ENCODE data around the gene HES6. TPM values are rescaled to one million over a fixed set of nuclear protein-coding genes. Genes with fewer than 3 reads are reported as not detected.

The HES6 gene
- total RNA-seq, result 59.3 TPM

GRCh38 chr2:238239863-238240756, at the start of gene HES6:
TSS of gene HES6 (minus strand) at chr2:238240038. CDS start at chr2:238239905, 133 bp downstream.

GRCh38 chr2:238287737-238288649, 48.2 kb upstream of the HES6 start, which contains the start of gene PER2:
TSS of gene PER2 (minus strand) at chr2:238288610. CDS start at chr2:238277936, 10,674 bp downstream.

GRCh38 chr2:238203094-238203972, 36.5 kb downstream of the HES6 start, which contains the start of gene ILKAP:
TSS of gene ILKAP (minus strand) at chr2:238203695. CDS start at chr2:238203553, 142 bp downstream.

Other genes starting within 250 kb of the HES6 start
- 17.4 TPM for gene SCLY, start 179.0 kb downstream of the HES6 start, total RNA-seq
- 1.2 TPM for gene ESPNL, start 139.7 kb downstream of the HES6 start, total RNA-seq
- 2.7 TPM for gene KLHL30, start 101.4 kb downstream of the HES6 start, total RNA-seq
- 1.4 TPM for gene ERFE, start 81.1 kb downstream of the HES6 start, total RNA-seq
- 38.9 TPM for gene ILKAP, start 36.3 kb downstream of the HES6 start, total RNA-seq
- gene PER2, start 48.6 kb upstream of the HES6 start, total RNA-seq, result 18.4 TPM
- 19.4 TPM for gene TRAF3IP1, start 80.5 kb upstream of the HES6 start, total RNA-seq
- 22.1 TPM for gene ASB1, start 186.9 kb upstream of the HES6 start, total RNA-seq